OCI-LY7 (cell line): ENCODE results near the gene CFAP52. TPM values are rescaled to one million over a fixed set of nuclear protein-coding genes. Genes with fewer than 3 reads are reported as not detected.

Source experiments
- BruUV-seq: library from RNA; stranded (reverse); fragments of 400-500 nt; replicated peaks from 2 replicates; lab custom pipeline; 2021; lab: Mats Ljungman, UMichigan
- CTCF ChIA-PET: fragments of 300-600 bp; sonication (Branson Sonifier 250); formaldehyde crosslinking; loops from one replicate; lab custom pipeline; 2022; ENCODE audit warnings: antibody characterized with exemption; ENCODE audit not compliant: unreplicated experiment; lab: Charles Lee
- POLR2A ChIA-PET: fragments of 300-600 bp; sonication (Branson Sonifier 250); formaldehyde crosslinking; loops from one replicate; lab custom pipeline; 2022; ENCODE audit warnings: antibody characterized with exemption; lab: Charles Lee
- DNase-seq: peaks from one replicate; pipeline ENCODE4 v3.0.0-alpha.2; 2015; ENCODE audit warnings: low spot score
- H2AFZ ChIP-seq: fragments of 200-600 bp; sonication (generic), shearing (Covaris generic); 2 replicates; pipeline ENCODE4 v1.6.1; 2014; ENCODE audit warnings: mild to moderate bottlenecking, antibody characterized with exemption, low read length, moderate library complexity
- H3K27ac ChIP-seq: fragments of 200-600 bp; sonication (generic); 2 replicates; pipeline ENCODE4 v1.5.1; 2014; ENCODE audit warnings: mixed run types, low read depth, mild to moderate bottlenecking, moderate library complexity, low read length, inconsistent platforms; ENCODE audit not compliant: poor library complexity, severe bottlenecking
- H3K36me3 ChIP-seq: fragments of 200-600 bp; sonication (generic); 2 replicates; pipeline ENCODE4 v1.6.1; 2014; ENCODE audit warnings: mild to moderate bottlenecking, antibody characterized with exemption, low read length, moderate library complexity, mixed read lengths; ENCODE audit not compliant: insufficient read depth
- H3K4me1 ChIP-seq: fragments of 200-600 bp; sonication (generic); 2 replicates; pipeline ENCODE4 v1.5.1; 2014; ENCODE audit warnings: mild to moderate bottlenecking, low read length; ENCODE audit not compliant: insufficient read depth, poor library complexity, severe bottlenecking
- H3K4me2 ChIP-seq: fragments of 200-600 bp; sonication (generic); 2 replicates; pipeline ENCODE4 v1.6.1; 2014; ENCODE audit warnings: mild to moderate bottlenecking, low read length
- H3K4me3 ChIP-seq: fragments of 200-600 bp; sonication (generic); 2 replicates; pipeline ENCODE4 v1.5.1; 2014; ENCODE audit warnings: mild to moderate bottlenecking, low read depth, low read length; ENCODE audit not compliant: poor library complexity, severe bottlenecking
- H3K79me2 ChIP-seq: fragments of 200-600 bp; sonication (generic); 2 replicates; pipeline ENCODE4 v1.6.1; 2016; ENCODE audit warnings: low read depth, mild to moderate bottlenecking, low read length, moderate library complexity, mixed read lengths; ENCODE audit not compliant: insufficient read depth
- H3K9me2 ChIP-seq: fragments of 200-600 bp; sonication (generic); 2 replicates; pipeline ENCODE4 v1.6.1; 2016; ENCODE audit warnings: mild to moderate bottlenecking, low read length, mixed read lengths; ENCODE audit not compliant: insufficient read depth
- H3K9me3 ChIP-seq: fragments of 200-600 bp; sonication (generic); 2 replicates; pipeline ENCODE4 v1.6.1; 2014; ENCODE audit warnings: mild to moderate bottlenecking, mixed run types, low read length, mixed read lengths
- H4K20me1 ChIP-seq: fragments of 200-600 bp; sonication (generic); 2 replicates; pipeline ENCODE4 v1.6.1; 2014; ENCODE audit warnings: mild to moderate bottlenecking, antibody characterized with exemption, low read length, moderate library complexity, mixed read lengths; ENCODE audit not compliant: insufficient read depth
- EZH2phosphoT487 ChIP-seq: fragments of 200-600 bp; sonication (generic); IDR thresholded peaks from 2 replicates; pipeline ENCODE4 v1.6.1; 2018; ENCODE audit warnings: low read depth, borderline replicate concordance, mild to moderate bottlenecking, mixed run types, antibody characterized with exemption, low read length, moderate library complexity, mixed read lengths
- intact Hi-C: fragments of 100-400 bp; cut with micrococcal nuclease; formaldehyde crosslinking; loops from one replicate; pipeline ENCODE4 v1.10.0; 2022; ENCODE audit not compliant: unreplicated experiment
- total RNA-seq, 2 experiments: library from RNA; depleted of rRNA in 1 of 2; stranded (reverse); fragments of >200 nt in 1 of 2; shearing (Covaris generic) in 1 of 2; gene quantifications; 2 replicates each; pipeline ENCODE4 v1.2.3, GENCODE V29; 2014 to 2022
- TF ChIP-seq, protein P1 (sequence below): fragments of 200-600 bp; sonication (generic); conservative IDR thresholded peaks from 2 replicates; pipeline ENCODE4 v1.5.1; 2014; ENCODE audit warnings: mild to moderate bottlenecking, antibody characterized with exemption, low read length, moderate library complexity, mixed read lengths

The CFAP52 gene
- total RNA-seq, 2 experiments from 2014 or later, result not detected

- H3K9me3 ChIP-seq, result no peaks in the 10 kb centered on the region
- H3K36me3 ChIP-seq, result no peaks in the 10 kb centered on the region
- DNase-seq, result no peak
- no TSS peak for BruUV-seq
- no peak overlapping the region for H2AFZ ChIP-seq
- H3K9me2 ChIP-seq, result no peaks in the 10 kb centered on the region
- intact Hi-C loops, result no loop called here
- no peak overlapping the region for H3K4me2 ChIP-seq
- H4K20me1 ChIP-seq, result no peaks in the 10 kb centered on the region
- POLR2A ChIA-PET, result no interaction called here
- H3K4me3 ChIP-seq, result no peak overlapping the region
- H3K27ac ChIP-seq, result no peak overlapping the region
- TF ChIP-seq, protein P1, sequence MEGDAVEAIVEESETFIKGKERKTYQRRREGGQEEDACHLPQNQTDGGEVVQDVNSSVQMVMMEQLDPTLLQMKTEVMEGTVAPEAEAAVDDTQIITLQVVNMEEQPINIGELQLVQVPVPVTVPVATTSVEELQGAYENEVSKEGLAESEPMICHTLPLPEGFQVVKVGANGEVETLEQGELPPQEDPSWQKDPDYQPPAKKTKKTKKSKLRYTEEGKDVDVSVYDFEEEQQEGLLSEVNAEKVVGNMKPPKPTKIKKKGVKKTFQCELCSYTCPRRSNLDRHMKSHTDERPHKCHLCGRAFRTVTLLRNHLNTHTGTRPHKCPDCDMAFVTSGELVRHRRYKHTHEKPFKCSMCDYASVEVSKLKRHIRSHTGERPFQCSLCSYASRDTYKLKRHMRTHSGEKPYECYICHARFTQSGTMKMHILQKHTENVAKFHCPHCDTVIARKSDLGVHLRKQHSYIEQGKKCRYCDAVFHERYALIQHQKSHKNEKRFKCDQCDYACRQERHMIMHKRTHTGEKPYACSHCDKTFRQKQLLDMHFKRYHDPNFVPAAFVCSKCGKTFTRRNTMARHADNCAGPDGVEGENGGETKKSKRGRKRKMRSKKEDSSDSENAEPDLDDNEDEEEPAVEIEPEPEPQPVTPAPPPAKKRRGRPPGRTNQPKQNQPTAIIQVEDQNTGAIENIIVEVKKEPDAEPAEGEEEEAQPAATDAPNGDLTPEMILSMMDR, result no peak
- TF ChIP-seq EZH2phosphoT487, result no peak
- H3K79me2 ChIP-seq, result no peaks in the 10 kb centered on the region
- CTCF ChIA-PET, result no interaction called here
- no peaks in the 10 kb centered on the region for H3K4me1 ChIP-seq
These were observed 90.1 kb downstream of the CFAP52 start for GRCh38 chr17:9666461-9667050.

- Histone ChIP-seq H3K36me3 (no peaks in the 10 kb centered on the region), H3K27ac (no peak overlapping the region), H2AFZ (no peak overlapping the region), H3K4me1 (no peaks in the 10 kb centered on the region), H3K9me3 (no peaks in the 10 kb centered on the region), H3K4me3 (no peak overlapping the region), H3K4me2 (no peak overlapping the region), H3K79me2 (no peaks in the 10 kb centered on the region), H4K20me1 (no peaks in the 10 kb centered on the region), H3K9me2 (no peaks in the 10 kb centered on the region)
- ChIA-PET CTCF (no interaction called here), POLR2A (no interaction called here)
- intact Hi-C loops, result no loop called here
- DNase-seq, result no peak
- BruUV-seq, result no TSS peak
- TF ChIP-seq EZH2phosphoT487, result no peak
- TF ChIP-seq, protein P1, result no peak
These were observed 92.1 kb downstream of the CFAP52 start for GRCh38 chr17:9668517-9668916.

DNA sequence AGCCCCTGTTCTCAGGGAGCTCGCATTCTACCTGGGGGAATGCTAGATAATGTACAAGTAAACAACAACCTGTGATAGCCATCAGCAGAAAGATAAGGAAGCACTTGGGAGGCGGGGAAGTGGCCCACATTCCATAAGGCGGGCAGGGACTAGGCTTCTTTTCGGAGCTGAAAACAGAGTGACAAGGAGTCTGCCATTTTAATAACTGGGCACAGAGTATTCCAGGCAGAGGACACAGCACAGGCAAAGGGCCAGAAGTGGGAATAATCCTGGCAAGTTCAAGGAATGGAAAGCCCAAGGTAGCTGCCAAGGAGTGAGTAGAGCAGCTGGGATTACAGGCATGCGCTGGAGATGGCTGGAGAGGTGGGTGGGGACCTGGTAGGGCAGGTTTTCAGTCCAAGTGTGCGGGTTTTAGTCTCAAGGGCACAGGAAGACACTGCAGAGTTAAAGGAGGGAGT is 93.1 kb downstream of the CFAP52 start:
- no TSS peak for BruUV-seq
- no peaks in the 10 kb centered on the region for H3K36me3 ChIP-seq
- ChIA-PET CTCF (no interaction called here), POLR2A (no interaction called here)
- TF ChIP-seq, protein P1, result no peak
- no peak for TF ChIP-seq EZH2phosphoT487
- no peak overlapping the region for H3K4me2 ChIP-seq
- H3K9me3 ChIP-seq, result no peaks in the 10 kb centered on the region
- H3K27ac ChIP-seq, result no peak overlapping the region
- no peak overlapping the region for H3K4me3 ChIP-seq
- no peak overlapping the region for H2AFZ ChIP-seq
- intact Hi-C loops, result no loop called here
- H3K79me2 ChIP-seq, result no peaks in the 10 kb centered on the region
- no peaks in the 10 kb centered on the region for H4K20me1 ChIP-seq
- H3K4me1 ChIP-seq, result no peaks in the 10 kb centered on the region
- H3K9me2 ChIP-seq, result no peaks in the 10 kb centered on the region
- no peak for DNase-seq
